ENCODE data around the gene GPSM1. TPM values are rescaled to one million over a fixed set of nuclear protein-coding genes. Genes with fewer than 3 reads are reported as not detected.
"Not testable (repeated sequence)": the region's sequence is repeated elsewhere in the genome, so short reads cannot be mapped to it uniquely, and the experiment has no call there.

Gene GPSM1
- total RNA-seq, 1 experiment from 2014 or later: 24.7 TPM

- Histone ChIP-seq H3K4me1 (ENCODE audit: insufficient read depth, low read length) (no peaks in the 10 kb centered on the region), H3T11ph (ENCODE audit: low read length) (no peak overlapping the region), H4K20me1 (ENCODE audit: control insufficient read depth, insufficient read depth, insufficient read length) (no peaks in the 10 kb centered on the region), H3K23ac (ENCODE audit: insufficient read length, low read depth, low read length) (no peak overlapping the region), H3K27ac (ENCODE audit: insufficient read length, low read depth, low read length) (no peak overlapping the region), H2AFZ (ENCODE audit: low read length) (no peak overlapping the region), H3K4ac (ENCODE audit: low read depth, low read length) (no peak overlapping the region), H3K56ac (ENCODE audit: insufficient read length, low read depth, low read length) (no peak overlapping the region), H2BK20ac (ENCODE audit: low read depth, low read length, poor library complexity, severe bottlenecking) (no peak overlapping the region), H2BK15ac (ENCODE audit: low read depth, low read length) (no peak overlapping the region), H4K5ac (ENCODE audit: insufficient read length, low read depth, low read length) (no peak overlapping the region), H2BK5ac (ENCODE audit: insufficient read length, low read length) (no peak overlapping the region), H4K8ac (replicated peaks; ENCODE audit: insufficient read length, low read depth, low read length) (no peak overlapping the region), H3K14ac (ENCODE audit: insufficient read depth, low read length) (no peak overlapping the region), H3K9me3 (ENCODE audit: control insufficient read depth, low read depth, low read length) (no peaks in the 10 kb centered on the region), H2AK5ac (ENCODE audit: insufficient read length, low read length) (no peak overlapping the region), H3K4me2 (ENCODE audit: insufficient read depth, insufficient read length, low read length) (no peak overlapping the region), H3K9ac (ENCODE audit: extremely low read depth, insufficient read length, low read length) (no peak overlapping the region), H3K79me2 (ENCODE audit: insufficient read depth, low read length) (no peaks in the 10 kb centered on the region), H4K91ac (ENCODE audit: insufficient read length, low read depth, low read length) (no peak overlapping the region), H3K27me3 (ENCODE audit: insufficient read depth, low read length) (no peaks in the 10 kb centered on the region), H2BK12ac (ENCODE audit: insufficient read length, low read depth, low read length) (no peak overlapping the region), H2BK120ac (ENCODE audit: low read depth, low read length, poor library complexity, severe bottlenecking) (no peak overlapping the region), H3K18ac (ENCODE audit: insufficient read length, low read depth, low read length) (no peak overlapping the region), H3K79me1 (ENCODE audit: insufficient read depth, low read depth, low read length, poor library complexity, severe bottlenecking) (no peaks in the 10 kb centered on the region), H3K23me2 (ENCODE audit: insufficient read length, low read depth, low read length, poor library complexity, severe bottlenecking) (no peaks in the 10 kb centered on the region)
- peaks cover 5% of the 10 kb centered on the region for H3K27me3 Mint-ChIP-seq (ENCODE audit: low read depth)
- peaks cover 6 to 19% (median 7%) of the 10 kb centered on the region in 3 experiments; a peak in 6 of 7 replicates for H3K36me3 Mint-ChIP-seq (ENCODE audit: insufficient read depth in 1 of 3, low read depth in 3 of 3)
- WGBS (ENCODE audit: extremely low coverage, insufficient read length, low lambda C conversion rate): no CpG with 5 or more reads among the region's 16 CpGs
- DNase-seq: no peak
- peaks cover 15 to 17% of the 10 kb centered on the region in 2 experiments for H3K9me3 Mint-ChIP-seq
- H3K4me1 Mint-ChIP-seq: no peaks in the 10 kb centered on the region
- no peak overlapping the region for H3K27ac Mint-ChIP-seq
- no peak overlapping the region for H3K4me3 Mint-ChIP-seq
- TF ChIP-seq, protein P1, sequence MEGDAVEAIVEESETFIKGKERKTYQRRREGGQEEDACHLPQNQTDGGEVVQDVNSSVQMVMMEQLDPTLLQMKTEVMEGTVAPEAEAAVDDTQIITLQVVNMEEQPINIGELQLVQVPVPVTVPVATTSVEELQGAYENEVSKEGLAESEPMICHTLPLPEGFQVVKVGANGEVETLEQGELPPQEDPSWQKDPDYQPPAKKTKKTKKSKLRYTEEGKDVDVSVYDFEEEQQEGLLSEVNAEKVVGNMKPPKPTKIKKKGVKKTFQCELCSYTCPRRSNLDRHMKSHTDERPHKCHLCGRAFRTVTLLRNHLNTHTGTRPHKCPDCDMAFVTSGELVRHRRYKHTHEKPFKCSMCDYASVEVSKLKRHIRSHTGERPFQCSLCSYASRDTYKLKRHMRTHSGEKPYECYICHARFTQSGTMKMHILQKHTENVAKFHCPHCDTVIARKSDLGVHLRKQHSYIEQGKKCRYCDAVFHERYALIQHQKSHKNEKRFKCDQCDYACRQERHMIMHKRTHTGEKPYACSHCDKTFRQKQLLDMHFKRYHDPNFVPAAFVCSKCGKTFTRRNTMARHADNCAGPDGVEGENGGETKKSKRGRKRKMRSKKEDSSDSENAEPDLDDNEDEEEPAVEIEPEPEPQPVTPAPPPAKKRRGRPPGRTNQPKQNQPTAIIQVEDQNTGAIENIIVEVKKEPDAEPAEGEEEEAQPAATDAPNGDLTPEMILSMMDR (conservative IDR thresholded peaks at IDR 0.05): no peak
These were observed 8.5 kb upstream of the GPSM1 start for GRCh38 chr9:136318776-136319241.

DNA sequence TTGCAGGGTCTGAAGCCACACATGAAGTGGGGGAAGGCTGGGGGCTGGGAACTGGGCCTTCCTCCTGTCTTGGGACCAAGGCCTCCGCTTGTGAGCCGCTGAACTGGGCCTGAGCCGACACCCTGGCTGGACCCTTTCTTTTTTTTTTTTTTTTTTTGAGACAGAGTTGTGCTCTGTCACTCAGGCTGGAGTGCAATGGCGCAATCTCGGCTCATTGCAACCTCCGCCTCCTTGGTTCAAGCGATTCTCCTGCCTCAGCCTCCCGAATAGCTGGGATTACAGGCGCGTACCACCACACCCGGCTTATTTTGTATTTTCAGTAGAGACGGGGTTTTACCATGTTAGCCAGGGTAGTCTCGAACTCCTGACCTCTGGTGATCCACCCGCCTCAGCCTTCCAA, 8.1 kb upstream of the GPSM1 start:
- H4K91ac ChIP-seq (ENCODE audit: insufficient read length, low read depth, low read length); H2BK15ac ChIP-seq (ENCODE audit: low read depth, low read length); H3K27ac Mint-ChIP-seq; H2BK12ac ChIP-seq (ENCODE audit: insufficient read length, low read depth, low read length); H2BK5ac ChIP-seq (ENCODE audit: insufficient read length, low read length); H3K23ac ChIP-seq (ENCODE audit: insufficient read length, low read depth, low read length); H3K14ac ChIP-seq (ENCODE audit: insufficient read depth, low read length); H3K23me2 ChIP-seq (ENCODE audit: insufficient read length, low read depth, low read length, poor library complexity, severe bottlenecking); H3K4ac ChIP-seq (ENCODE audit: low read depth, low read length); H3K79me1 ChIP-seq (ENCODE audit: insufficient read depth, low read depth, low read length, poor library complexity, severe bottlenecking); H4K20me1 ChIP-seq (ENCODE audit: control insufficient read depth, insufficient read depth, insufficient read length); H3K79me2 ChIP-seq (ENCODE audit: insufficient read depth, low read length); H2BK20ac ChIP-seq (ENCODE audit: low read depth, low read length, poor library complexity, severe bottlenecking); H3K27me3 Mint-ChIP-seq (ENCODE audit: low read depth); H3K4me2 ChIP-seq (ENCODE audit: insufficient read depth, insufficient read length, low read length); H3K4me1 Mint-ChIP-seq; H3K9ac ChIP-seq (ENCODE audit: extremely low read depth, insufficient read length, low read length); H3K9me3 ChIP-seq (ENCODE audit: control insufficient read depth, low read depth, low read length); H4K5ac ChIP-seq (ENCODE audit: insufficient read length, low read depth, low read length); H2AFZ ChIP-seq (ENCODE audit: low read length); H3K27me3 ChIP-seq (ENCODE audit: insufficient read depth, low read length); DNase-seq; H3K27ac ChIP-seq (ENCODE audit: insufficient read length, low read depth, low read length); H3T11ph ChIP-seq (ENCODE audit: low read length); H2BK120ac ChIP-seq (ENCODE audit: low read depth, low read length, poor library complexity, severe bottlenecking); H3K56ac ChIP-seq (ENCODE audit: insufficient read length, low read depth, low read length); H3K18ac ChIP-seq (ENCODE audit: insufficient read length, low read depth, low read length); H3K4me3 Mint-ChIP-seq; H2AK5ac ChIP-seq (ENCODE audit: insufficient read length, low read length); H4K8ac ChIP-seq (replicated peaks; ENCODE audit: insufficient read length, low read depth, low read length); H3K4me1 ChIP-seq (ENCODE audit: insufficient read depth, low read length): not testable (repeated sequence)
- Mint-ChIP-seq H3K9me3 (peaks cover 15 to 17% of the 10 kb centered on the region in 2 experiments), H3K36me3 (ENCODE audit: insufficient read depth in 1 of 3, low read depth in 3 of 3) (peaks cover 6 to 19% (median 7%) of the 10 kb centered on the region in 3 experiments; a peak in 6 of 7 replicates)
- WGBS (ENCODE audit: extremely low coverage, insufficient read length, low lambda C conversion rate): no CpG with 5 or more reads among the region's 14 CpGs
